Hepatic stellate cell (primary cell): ENCODE results near the gene PGGT1B.

ENCODE experiments used
- DNase-seq: peaks from one replicate; pipeline ENCODE4 v3.0.0; 2011; ENCODE audit warnings: low spot score

Gene PGGT1B

GRCh38 chr5:115262321-115263077 is at the start of gene PGGT1B:
Gene PGGT1B, minus strand, starts transcription at chr5:115262877. Its CDS starts 26 bp downstream, at chr5:115262851.
- peak; percentile 44 for DNase-seq

GRCh38 chr5:115309751-115310370 is 47.2 kb upstream of the PGGT1B start:
- DNase-seq, result no peak

- DNase-seq, result no peak
Observed at GRCh38 chr5:115308815-115309214, 46.1 kb upstream of the PGGT1B start.

GRCh38 chr5:115306011-115306536 is 43.4 kb upstream of the PGGT1B start:
- no peak for DNase-seq

GRCh38 chr5:115304496-115304895 is 41.8 kb upstream of the PGGT1B start:
- no peak for DNase-seq

GRCh38 chr5:115298811-115299210 is 36.1 kb upstream of the PGGT1B start:
- DNase-seq, result no peak

GRCh38 chr5:115297031-115297430 is 34.4 kb upstream of the PGGT1B start:
- DNase-seq, result peak; percentile 15

- DNase-seq, result peak; percentile 71
Observed at GRCh38 chr5:115296124-115297022, 33.7 kb upstream of the PGGT1B start, which contains the start of gene CCDC112. Gene CCDC112, minus strand, starts transcription at chr5:115296654. Its CDS starts 111 bp downstream, at chr5:115296543.

GRCh38 chr5:115295777-115296123 is 33.1 kb upstream of the PGGT1B start:
- DNase-seq, result no peak

- DNase-seq, result no peak
Observed at GRCh38 chr5:115291397-115291796, 28.7 kb upstream of the PGGT1B start.

GRCh38 chr5:115289104-115289503 is 26.4 kb upstream of the PGGT1B start:
- no peak for DNase-seq

- DNase-seq, result no peak
Observed at GRCh38 chr5:115284021-115284420, 21.3 kb upstream of the PGGT1B start.

- DNase-seq, result no peak
Observed at GRCh38 chr5:115282131-115282530, 19.5 kb upstream of the PGGT1B start.

- no peak for DNase-seq
Observed at GRCh38 chr5:115274584-115274983, 11.9 kb upstream of the PGGT1B start.

GRCh38 chr5:115272297-115272958 is 9.8 kb upstream of the PGGT1B start:
- DNase-seq, result no peak

- DNase-seq, result no peak
Observed at GRCh38 chr5:115271295-115272050, 8.8 kb upstream of the PGGT1B start.

GRCh38 chr5:115267617-115268016 is 4.9 kb upstream of the PGGT1B start:
- DNase-seq, result no peak

GRCh38 chr5:115265220-115265619 is 2.5 kb upstream of the PGGT1B start:
- no peak for DNase-seq

GRCh38 chr5:115264786-115265185 is 2.1 kb upstream of the PGGT1B start:
- DNase-seq, result no peak

- no peak for DNase-seq
Observed at GRCh38 chr5:115263078-115263380, 352 bp upstream of the PGGT1B start.

- DNase-seq, result peak; percentile 15
Observed at GRCh38 chr5:115262011-115262320, 711 bp downstream of the PGGT1B start.
